ENCODE results near the gene ISLR.

- no peak for TF ChIP-seq CTCF (IDR thresholded peaks at IDR 0.05; ENCODE audit: poor library complexity)
- TF ChIP-seq EZH2 (IDR thresholded peaks at IDR 0.05; ENCODE audit: borderline replicate concordance) = no peak
These were observed 19.8 kb downstream of the ISLR start for GRCh38 chr15:74193299-74193718.
